Esophagus muscularis mucosa (tissue), 4 donors: ENCODE data around the gene SMAD1.

Source experiments
- CTCF ChIP-seq, 3 experiments: fragments of 200-600 bp in 2 of 3; fragments of 450-650 bp in 1 of 3; sonication (generic) in 2 of 3; IDR thresholded peaks; one replicate each; pipeline ENCODE4 v1.5.1; 2017 to 2019; ENCODE audit warnings: antibody characterized with exemption in 3 of 3, mild to moderate bottlenecking in 2 of 3, moderate library complexity in 1 of 3
- EP300 ChIP-seq: sonication (generic); formaldehyde crosslinking; IDR thresholded peaks from one replicate; pipeline ENCODE4 v1.6.1; 2017; ENCODE audit warnings: antibody characterized with exemption
- POLR2A ChIP-seq: fragments of 450-650 bp; IDR thresholded peaks from one replicate; pipeline ENCODE4 v1.6.1; 2017; ENCODE audit warnings: antibody characterized with exemption, moderate library complexity, mild to moderate bottlenecking, low read depth
- POLR2AphosphoS5 ChIP-seq, 2 donors: sonication (generic); formaldehyde crosslinking; IDR thresholded peaks; one replicate each; pipeline ENCODE4 v1.6.1; 2017; ENCODE audit warnings: antibody characterized with exemption in 2 of 2

- TF ChIP-seq POLR2A (no peak), CTCF (IDR thresholded peaks at IDR 0.05) (no peak), EP300 (no peak), POLR2AphosphoS5 (IDR thresholded peaks at IDR 0.05) (no peak)
Measured at GRCh38 chr4:145473203-145473602, 8.4 kb upstream of the SMAD1 start.
